ENCODE results near the gene AFTPH. TPM values are rescaled to one million over a fixed set of nuclear protein-coding genes. Genes with fewer than 3 reads are reported as not detected.

AFTPH gene, protein sequence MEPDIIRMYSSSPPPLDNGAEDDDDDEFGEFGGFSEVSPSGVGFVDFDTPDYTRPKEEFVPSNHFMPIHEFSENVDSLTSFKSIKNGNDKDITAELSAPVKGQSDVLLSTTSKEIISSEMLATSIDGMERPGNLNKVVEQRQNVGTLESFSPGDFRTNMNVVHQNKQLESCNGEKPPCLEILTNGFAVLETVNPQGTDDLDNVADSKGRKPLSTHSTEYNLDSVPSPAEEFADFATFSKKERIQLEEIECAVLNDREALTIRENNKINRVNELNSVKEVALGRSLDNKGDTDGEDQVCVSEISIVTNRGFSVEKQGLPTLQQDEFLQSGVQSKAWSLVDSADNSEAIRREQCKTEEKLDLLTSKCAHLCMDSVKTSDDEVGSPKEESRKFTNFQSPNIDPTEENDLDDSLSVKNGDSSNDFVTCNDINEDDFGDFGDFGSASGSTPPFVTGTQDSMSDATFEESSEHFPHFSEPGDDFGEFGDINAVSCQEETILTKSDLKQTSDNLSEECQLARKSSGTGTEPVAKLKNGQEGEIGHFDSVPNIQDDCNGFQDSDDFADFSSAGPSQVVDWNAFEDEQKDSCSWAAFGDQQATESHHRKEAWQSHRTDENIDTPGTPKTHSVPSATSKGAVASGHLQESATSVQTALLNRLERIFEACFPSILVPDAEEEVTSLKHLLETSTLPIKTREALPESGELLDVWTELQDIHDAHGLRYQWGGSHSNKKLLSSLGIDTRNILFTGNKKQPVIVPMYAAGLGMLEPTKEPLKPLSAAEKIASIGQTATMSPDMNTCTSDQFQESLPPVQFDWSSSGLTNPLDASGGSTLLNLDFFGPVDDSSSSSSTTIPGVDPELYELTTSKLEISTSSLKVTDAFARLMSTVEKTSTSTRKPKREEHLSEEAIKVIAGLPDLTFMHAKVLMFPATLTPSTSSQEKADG
- polyA plus RNA-seq (ENCODE audit: insufficient read length in 4 of 4): 10 to 100 TPM; 63.1 to 78.0 (median 71.8) TPM

DNA sequence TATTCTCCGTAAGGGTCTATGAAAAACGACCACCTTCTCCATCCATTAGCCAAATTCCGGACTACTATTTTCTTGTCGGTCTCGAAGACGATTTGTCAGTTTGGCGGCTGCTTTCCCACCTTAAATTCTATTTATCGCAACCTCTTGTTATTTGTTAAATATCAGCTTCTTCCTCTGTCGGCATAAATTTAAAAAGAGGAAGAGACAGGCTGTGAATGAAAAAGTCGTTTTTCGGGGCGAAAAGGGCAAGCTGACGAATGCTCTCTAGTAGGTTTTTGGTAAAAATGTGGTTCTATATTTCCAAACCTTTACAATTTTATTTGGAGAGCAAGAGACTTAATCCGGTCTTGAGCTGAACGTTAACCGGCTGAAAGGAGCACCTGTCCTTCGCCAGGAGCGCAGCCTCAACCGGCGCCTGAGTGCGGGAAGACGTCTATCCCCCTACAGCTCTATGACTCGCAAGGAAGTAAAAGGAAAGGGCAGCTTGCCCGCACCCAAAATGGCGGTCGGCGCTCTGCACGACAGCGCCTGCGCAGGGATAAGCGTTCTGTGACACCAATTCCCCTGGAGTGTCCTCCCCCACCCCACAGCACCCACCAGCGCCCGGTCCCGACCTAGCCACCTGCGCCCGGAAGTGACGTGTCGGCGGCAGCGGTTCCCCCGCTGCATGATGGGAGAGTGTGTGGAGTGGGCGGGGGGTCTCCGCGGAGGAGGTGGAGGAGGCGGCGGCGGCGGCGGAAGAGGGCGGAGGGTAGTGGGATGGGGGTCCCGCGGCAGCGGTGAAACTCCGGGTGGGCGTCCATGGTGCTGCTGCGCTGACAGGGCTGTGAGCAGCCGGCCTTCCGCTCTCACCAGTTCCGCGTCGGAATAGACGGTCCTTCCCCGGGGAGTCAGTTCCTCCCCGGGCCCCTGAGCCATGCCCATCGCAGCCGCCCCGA is at the start of gene AFTPH:
AFTPH (plus strand) TSS at position 663 of the 938 bp plus-strand sequence. CDS start 27,147 bp downstream, outside the sequence.
- DNase-seq (ENCODE audit: low read depth in 4 of 4, low spot score in 3 of 4): peak; percentile 92 to 97 (median 96)

DNA sequence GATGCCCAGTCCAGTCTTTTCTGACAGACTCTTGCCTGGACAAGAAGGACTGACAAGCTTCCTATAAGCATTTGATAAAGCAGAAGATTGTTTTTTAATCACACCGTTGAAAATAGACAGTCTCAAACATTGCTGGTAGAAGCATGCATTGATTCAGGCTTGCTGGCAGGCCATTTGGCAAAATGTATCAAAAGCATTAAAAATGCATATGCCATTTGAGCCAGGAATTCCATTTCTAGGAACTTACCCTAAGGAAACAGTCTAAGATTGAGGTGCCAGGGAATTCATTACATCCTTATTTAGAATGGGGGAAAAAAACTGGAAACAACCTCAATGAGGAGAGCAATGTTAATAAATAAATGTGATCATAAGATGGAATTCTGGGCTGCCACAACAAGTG is 49.5 kb upstream of the AFTPH start:
- DNase-seq (ENCODE audit: low read depth in 4 of 4, low spot score in 3 of 4): no peak

DNA sequence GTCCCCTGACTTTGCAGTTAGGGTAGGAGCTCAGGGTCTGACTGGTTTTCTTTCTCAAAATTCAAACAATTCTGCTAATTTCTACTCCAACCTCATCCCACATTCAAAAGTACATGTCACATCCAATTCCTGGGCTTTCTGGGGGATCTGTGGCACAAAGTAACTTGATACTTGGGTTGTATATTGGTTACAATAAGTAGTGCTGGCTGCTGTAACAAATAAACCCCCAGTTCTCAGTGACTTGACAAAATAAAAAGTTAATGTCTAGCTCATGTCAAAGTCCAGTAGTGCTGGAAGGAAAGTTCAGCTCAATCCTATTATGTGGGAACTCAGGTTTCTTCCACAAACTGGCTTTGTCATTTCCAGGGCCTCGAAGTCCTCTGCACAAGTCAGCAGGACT is 47.1 kb upstream of the AFTPH start:
- no peak for DNase-seq (ENCODE audit: low read depth in 4 of 4, low spot score in 3 of 4)

DNA sequence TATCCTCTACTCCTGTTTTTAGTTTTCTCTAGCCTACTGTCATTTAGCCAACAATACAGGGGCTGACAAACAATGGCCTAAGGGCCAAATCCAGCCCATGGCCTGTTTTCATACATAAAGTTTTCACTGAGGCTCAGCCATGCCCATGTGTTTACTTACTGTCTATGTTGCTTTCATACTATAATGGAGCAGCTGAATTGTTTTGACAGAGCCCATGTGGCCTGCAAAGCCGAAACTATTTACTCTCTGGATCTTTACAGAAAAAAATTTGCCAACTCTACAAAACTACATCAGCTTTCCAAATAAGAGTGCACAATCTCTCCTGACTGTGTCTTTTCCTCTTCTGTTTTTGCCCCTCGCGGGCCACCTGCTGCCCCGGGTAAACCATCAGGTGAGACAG is 46.1 kb upstream of the AFTPH start:
- no peak for DNase-seq (ENCODE audit: low read depth in 4 of 4, low spot score in 3 of 4)

DNA sequence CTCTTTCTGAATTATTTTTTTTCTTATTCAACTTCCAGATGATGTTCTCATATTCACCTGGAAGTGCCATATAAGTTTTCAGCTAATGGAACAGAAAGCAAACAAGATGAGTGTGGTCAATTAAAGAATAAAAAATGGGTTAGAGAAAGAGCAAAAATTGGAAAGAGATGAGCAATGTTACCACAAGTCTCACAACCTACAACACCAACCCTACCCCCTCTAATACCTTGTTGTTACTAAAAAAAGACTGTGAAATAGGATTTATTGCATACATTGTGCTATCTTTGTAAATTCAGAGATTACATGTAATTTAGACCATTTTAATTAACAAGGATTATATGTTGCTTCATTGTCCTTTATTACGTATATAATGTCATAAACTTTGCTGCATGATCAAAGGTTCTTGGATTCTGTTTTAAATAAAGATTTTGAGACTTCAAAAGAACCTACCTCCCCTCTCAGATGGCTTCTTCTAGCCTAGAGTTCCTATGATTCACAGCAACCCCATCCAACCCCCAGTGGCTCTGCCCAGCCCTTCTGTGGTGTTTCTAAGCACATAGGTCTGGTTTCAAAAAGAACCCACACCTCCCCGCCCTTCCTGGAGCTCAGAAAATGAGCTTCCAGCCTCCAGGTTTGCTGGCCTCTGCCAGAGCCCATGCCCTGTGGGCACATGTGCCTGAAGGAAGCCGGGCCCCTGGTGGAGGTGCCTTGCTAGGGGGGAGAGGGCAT is 45.5 kb upstream of the AFTPH start:
- DNase-seq (ENCODE audit: low read depth in 4 of 4, low spot score in 3 of 4): no peak

DNA sequence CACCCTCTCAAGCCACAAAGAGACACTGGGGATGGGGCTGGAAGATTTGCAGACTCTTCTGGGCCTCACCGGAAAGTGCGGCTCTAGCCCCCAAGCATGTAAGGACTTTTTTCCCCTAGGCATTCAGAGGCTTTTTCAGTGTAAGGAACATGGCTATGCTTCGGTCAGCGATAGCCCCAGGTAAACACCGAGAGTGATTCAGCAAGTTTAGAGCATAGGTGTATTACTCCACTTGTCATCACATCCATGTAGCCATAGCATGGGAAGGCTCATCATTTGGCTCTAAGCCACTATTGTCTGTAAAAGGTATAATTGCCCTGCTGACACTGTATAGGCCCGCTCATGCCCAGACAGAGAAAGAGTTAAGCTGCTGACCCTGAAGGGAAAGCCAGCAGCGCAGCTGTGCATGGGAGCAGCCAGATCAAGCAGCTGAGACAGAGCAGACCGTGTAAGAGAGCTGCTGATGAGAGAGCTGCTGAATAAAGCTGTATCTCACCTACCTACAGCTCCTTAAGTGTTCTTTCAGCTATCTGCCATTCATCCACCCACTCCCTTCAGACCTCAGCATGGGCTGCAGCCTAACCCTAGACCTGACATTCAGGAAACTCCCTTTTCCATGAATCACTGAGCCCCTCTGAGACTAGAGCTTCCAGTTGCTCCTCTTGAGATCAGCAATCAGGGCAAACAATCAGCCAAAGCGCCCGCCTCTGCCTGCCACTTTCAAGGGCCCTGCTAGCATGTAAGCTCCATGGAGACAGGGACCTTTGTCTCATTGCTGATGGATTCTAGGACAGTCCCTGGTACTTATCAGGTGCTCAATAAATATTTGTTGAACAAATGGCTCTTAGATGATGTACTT is 44.6 kb upstream of the AFTPH start:
- no peak for DNase-seq (ENCODE audit: low read depth in 4 of 4, low spot score in 3 of 4)

DNA sequence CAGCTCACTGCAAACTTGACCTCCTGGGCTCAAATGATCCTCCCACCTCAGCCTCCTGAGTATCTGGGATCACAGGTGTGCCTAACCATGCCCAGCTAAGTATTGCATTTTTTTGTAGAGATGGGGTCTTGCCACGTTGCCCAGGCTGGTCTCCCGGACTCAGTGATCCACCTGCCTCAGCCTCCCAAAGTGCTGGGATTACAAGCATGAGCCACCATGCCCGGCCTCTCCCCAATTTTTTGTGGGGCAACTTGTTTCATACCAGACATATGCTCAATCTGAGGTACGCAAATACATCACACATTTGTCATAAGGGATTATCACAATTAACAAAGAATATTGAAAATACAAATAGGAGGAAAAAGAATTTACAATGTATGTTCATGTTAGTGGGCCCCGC is 42.5 kb upstream of the AFTPH start:
- no peak for DNase-seq (ENCODE audit: low read depth in 4 of 4, low spot score in 3 of 4)

DNA sequence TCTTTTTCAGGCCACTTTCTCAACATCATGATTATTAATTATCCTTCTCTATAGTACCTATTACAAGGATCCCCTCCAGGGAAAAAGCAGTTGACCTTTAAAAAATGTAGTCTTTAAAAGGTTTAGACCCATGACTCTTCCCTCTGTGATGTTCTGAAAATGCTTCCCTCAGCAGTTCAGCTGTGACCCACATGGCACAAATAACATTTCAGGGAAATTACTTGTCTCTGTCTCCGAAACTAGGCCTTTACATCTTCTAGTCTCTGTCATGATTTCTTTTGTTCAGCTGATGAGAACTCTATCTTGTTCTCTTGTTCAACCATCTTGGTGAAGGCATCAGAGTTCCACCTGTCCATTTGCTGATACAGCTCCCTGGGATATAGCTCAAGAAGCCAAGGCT is 41.9 kb upstream of the AFTPH start:
- DNase-seq (ENCODE audit: low read depth in 4 of 4, low spot score in 3 of 4): no peak

DNA sequence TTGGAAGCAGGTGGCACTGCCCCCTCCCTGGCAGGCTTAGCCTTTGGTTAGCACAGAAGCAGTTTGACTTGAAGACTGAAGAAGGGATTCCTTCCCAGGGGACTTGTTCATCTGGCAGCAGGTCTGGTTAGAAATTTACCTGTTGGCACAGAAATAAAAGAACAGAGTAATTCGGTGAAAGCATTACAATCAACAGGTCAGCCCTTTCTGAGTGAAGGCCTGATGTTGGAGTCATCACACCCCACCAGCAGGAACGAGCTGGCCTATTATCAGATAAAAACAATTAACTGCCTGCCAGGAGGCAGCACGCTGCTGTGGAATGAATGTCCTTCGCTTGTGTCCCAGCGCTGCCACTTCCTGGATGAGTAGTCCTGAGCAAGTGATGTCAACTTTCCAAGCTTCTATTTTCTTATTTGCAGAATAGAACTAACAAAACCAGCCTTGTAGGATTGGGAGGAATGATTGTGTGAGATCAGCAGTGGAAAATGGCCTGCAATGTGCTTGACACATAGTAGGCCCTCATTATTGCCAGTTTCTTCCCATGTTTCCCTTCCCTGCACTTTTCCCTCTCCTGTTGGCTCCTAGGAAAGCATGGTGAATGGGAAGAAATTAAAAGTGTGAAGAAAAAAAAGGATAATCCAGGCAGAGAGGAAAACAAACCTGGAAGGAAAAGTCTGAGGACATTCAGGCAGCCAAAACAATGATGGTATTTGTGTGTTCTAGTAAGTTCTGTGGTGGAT is 41.2 kb upstream of the AFTPH start:
- DNase-seq (ENCODE audit: low read depth in 4 of 4, low spot score in 3 of 4): no peak

DNA sequence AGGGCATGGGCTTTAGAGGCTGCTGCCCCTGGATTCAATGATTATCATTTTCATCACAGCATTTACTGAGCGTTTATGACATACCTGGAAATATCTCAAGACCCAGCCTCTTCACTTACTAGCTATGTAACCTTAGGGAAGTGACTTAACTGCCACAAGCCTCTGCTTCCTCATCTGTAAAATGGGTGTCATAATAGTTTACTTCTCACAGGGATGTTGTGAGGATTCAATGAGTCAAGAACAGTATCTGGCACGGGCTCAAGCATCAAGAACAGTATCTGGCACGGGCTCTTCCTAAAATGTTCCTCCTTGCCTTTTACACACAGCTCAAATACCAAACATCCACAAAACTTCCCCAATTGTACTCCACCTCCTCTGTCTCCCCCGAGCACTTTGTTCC is 38.8 kb upstream of the AFTPH start:
- no peak for DNase-seq (ENCODE audit: low read depth in 4 of 4, low spot score in 3 of 4)

DNA sequence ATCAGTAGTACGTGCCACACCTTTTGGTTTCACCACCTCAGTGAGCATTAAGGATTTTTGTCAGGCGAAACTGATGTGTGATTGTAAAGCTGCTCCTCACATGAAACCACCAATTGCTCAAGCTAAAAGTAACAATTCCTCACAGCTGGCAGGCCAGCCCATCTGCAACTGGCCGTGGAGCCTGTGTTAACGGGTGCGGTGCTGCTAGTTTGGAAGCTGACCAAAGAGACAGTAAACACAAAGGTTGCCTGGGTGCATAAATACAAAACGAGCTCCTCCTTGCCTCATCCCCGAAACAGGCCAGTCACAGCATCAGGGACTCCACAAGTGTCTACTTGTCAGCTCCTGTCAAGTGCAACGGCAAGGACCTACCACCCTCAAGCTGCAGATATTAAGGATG is 38.2 kb upstream of the AFTPH start:
- no peak for DNase-seq (ENCODE audit: low read depth in 4 of 4, low spot score in 3 of 4)

DNA sequence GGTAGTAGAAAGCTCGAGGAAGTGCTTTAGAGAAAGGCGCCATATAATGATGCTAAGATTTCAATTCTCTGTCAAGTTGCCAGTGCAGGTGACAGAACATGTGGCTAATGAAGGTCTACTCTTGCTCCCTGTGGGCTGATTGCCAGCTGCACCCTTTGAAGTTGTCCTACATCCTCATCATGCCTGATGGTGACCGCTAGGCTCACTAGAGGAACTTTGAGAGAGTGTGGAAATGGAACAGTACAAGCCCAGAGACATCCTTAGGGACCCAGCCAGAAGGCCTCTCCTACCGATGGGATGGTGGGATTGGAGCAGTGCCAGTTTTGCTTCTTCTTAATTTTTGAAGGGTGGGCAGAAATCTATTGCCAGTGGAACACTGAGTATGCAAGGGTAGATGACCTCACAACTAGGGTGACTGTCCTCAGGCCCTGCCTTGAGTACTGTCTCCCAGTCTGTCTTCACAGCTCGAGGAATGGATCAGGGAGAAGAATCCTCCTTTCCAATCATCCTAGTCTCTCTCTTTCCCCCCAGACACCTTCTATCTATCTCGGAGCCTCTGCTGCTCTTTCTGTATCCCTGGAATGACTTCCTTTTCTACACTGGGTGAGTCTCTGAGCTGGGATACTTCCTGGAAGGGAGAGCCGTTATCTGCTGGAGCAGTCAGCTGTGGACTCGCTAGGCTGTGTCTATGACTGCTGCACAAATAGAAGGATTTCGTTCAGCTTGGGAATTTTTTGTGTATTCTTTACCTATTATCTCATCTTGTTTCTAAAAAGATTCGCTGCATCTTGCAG is 36.7 kb upstream of the AFTPH start:
- DNase-seq (ENCODE audit: low read depth in 4 of 4, low spot score in 3 of 4): no peak

DNA sequence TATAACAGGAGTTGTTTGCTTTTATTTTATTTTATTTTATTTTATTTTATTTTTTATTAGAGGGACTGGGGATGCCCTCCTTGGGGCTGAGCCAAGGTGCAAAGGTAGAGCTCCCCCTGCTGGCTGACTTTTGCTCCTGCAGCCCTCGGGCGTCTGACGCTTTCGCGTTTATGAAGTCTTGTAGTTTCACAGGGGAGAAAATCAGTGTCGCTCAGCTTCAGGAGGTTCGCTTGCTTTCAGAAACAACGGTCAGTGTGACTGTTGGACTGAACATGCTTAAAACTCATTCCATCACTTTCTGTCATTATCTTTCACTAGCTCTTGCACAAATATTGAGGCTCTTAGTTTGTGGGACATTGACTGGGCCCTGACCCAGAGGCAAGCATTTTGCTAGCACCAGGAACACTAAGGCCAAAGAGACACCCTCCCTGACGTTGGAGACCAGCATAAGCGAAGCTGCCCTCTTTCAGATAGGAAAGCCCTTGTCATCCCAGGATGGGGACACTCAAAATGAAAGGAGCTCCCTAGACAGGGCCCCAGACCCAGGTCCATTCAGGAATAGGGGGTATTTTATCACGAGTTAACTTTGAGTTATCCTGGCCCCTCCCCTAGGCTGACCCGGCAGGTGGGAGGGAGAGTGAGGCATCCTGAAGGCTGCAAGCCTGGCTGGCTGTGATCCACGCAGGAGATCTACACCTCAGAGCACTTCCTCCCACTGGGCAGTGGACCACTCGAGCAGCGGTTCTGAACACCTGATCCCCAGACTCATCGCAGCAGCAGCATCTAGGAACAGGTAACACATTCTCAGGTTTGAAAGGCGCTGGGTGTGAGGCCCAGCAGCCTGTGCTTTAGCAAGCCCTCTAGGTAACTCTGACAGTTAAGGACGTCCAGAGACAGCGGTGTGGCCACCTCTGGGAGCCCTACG is 35.8 kb upstream of the AFTPH start:
- peak; percentile 44 to 61 (median 54) for DNase-seq (ENCODE audit: low read depth in 4 of 4, low spot score in 3 of 4)

DNA sequence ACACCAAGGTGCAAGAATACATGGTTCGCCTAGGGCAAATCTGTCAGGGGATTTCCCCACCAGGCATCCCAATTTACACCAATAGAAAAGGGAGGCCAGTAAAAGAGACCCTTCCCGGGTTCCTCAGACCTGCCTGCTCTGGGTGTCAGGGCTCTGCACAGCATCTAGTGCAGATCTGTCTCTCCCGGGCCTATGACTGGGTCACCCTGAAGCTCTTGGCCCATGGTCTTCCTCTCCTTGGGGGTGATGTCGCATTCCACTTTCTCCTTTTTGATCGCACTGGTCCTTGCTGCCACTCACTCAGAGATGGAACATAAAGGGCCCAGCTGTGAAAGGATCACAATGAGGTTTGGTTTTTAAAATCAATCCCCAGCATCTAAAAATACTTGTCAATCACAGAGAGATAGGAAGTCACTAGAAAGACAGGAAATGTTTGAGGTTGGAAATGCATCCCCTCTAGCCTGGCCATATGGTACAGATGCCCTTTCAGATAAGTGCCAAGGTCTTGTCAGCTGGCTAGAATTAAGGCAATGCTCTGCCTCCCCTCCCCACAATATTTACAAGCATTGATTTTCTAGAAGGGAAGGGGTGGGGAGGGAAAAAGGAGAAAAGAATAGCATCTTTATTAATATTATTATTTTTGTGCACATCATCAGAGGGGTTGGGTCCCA is 34.9 kb upstream of the AFTPH start:
- no peak for DNase-seq (ENCODE audit: low read depth in 4 of 4, low spot score in 3 of 4)

DNA sequence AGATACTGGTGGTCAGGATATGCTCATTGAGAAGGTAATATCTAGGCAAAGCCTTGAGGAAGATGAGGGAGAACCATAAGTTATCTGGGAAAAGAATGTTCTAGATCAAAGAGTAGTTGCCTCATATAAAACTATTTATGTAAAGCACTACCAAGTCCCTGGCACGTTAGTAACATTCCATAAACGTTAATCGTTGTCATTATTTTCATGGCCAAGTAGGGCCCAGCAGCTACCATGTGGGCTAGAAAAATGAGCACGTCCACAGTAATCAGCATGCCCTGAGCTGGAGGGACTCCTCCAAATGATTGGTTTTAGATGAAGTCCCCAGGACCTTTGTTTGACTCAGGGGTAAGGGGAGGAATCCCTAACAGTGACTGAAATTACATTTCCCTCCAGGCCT is 32.7 kb upstream of the AFTPH start:
- no peak for DNase-seq (ENCODE audit: low read depth in 4 of 4, low spot score in 3 of 4)

DNA sequence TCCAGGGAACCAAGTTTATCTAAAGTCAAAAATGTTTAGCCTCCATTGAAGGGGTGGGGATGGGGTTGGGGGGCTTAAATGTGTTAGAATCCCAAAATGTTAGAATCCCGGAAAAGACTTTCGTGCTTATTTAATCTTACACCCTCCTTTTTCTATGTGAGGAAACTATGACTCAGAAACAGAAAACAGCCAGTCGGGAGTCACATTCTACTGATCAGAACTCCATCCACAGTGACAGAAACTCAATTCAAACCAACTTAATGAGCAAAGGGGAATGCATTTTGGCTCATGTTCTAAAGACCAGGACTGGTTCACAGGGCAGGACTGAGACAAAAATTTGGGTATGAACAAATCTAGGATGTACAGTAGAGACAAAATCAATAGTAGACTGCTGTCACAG is 31.9 kb upstream of the AFTPH start:
- DNase-seq (ENCODE audit: low read depth in 4 of 4, low spot score in 3 of 4): no peak

Measured in right renal pelvis (tissue), 4 donors.